GM21737 (cell line): ENCODE data around the gene CKS2.

Experiments
- ATAC-seq: cut with Tn5 transposase; IDR thresholded peaks from one replicate; pipeline ENCODE4 v1.9.1; 2021; ENCODE audit warnings: mild to moderate bottlenecking, moderate library complexity; ENCODE audit not compliant: unreplicated experiment

The CKS2 gene

GRCh38 chr9:89363921-89364665, 53.1 kb downstream of the CKS2 start:
- no peak for ATAC-seq

DNA sequence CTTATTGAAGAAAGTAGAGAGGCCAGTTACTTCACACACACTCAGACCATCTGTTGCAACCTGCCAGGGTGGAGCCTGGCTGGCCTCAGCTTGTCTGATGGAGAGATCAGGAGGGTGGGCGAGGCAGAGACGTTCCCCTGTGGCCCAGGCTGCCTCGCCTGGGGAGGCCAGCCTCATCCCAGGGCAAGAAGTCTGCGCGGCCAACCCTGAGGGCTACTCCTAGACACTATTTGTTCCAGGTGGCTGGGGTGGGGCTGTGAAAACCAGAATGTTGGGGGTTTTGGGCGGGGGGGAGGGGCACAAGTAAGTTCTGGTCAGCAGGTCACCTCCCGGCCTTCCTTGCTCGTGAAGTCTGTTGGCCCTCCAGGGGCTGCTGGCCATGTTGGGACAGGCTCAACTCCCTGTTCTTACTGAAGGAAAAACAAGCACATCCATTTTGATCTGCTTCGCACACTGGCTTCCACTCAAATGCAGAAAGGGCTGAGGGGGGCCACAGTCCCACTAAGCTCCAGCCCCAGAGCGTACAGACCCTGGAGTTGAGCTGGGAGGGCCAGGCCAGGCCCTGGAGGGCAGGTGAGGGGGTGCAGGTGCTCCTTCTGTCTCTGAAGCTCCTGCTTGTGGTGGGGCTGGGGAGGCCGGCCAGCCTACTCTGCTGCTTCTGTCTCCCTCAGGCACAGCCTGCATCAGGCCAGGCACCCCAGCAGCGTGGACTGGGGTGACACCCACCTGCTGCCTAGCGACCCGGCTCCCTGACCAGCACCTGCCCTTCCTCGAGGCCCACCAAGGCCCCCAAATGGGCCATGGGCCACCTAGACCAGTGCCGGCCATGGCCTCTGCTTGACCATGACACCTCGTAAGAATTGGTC, 53.9 kb downstream of the CKS2 start:
- ATAC-seq: no peak

GRCh38 chr9:89365532-89365912, 54.5 kb downstream of the CKS2 start:
- no peak for ATAC-seq
